GM19239 (cell line): Measurements from ENCODE around the gene OGDH.
A peak's percentile ranks its signal among the peaks of the same experiment; 100 is the strongest.

Experiments
- DNase-seq: peaks from one replicate; pipeline ENCODE4 v3.0.0; 2011; ENCODE audit warnings: low spot score; ENCODE audit not compliant: insufficient read length
- FAIRE-seq: peaks from 2 replicates; lab custom pipeline; 2011; peaks lifted over from hg19 to GRCh38; lab: Jason Lieb, UNC

OGDH gene

GRCh38 chr7:44616545-44616944 lies 10.1 kb downstream of the OGDH start:
- DNase-seq = no peak
- no peak for FAIRE-seq

- no peak for DNase-seq
- FAIRE-seq = peak; percentile 70
Observed at GRCh38 chr7:44617225-44617890, 10.9 kb downstream of the OGDH start.

GRCh38 chr7:44618045-44618444 lies 11.6 kb downstream of the OGDH start:
- FAIRE-seq (no peak), DNase-seq (no peak)

- DNase-seq = no peak
- no peak for FAIRE-seq
Observed at GRCh38 chr7:44618753-44619152, 12.3 kb downstream of the OGDH start.

GRCh38 chr7:44621034-44621749 lies 14.8 kb downstream of the OGDH start:
- no peak for DNase-seq
- FAIRE-seq = no peak

- DNase-seq = no peak
- FAIRE-seq = no peak
Observed at GRCh38 chr7:44621750-44622103, 15.3 kb downstream of the OGDH start.

GRCh38 chr7:44622342-44623151 lies 16.1 kb downstream of the OGDH start:
- FAIRE-seq (peak; percentile 81), DNase-seq (no peak)

GRCh38 chr7:44624318-44624717 lies 17.9 kb downstream of the OGDH start:
- no peak for FAIRE-seq

GRCh38 chr7:44625526-44626471 lies 19.4 kb downstream of the OGDH start:
- no peak for FAIRE-seq
- DNase-seq = no peak

More at GRCh38 chr7:44624318-44624717, 17.9 kb downstream of the OGDH start:
- no peak for DNase-seq

- FAIRE-seq = no peak
Observed at GRCh38 chr7:44626620-44627019, 20.2 kb downstream of the OGDH start.

GRCh38 chr7:44629829-44630522 lies 23.5 kb downstream of the OGDH start:
- FAIRE-seq (peak; percentile 65), DNase-seq (no peak)

More at GRCh38 chr7:44626620-44627019, 20.2 kb downstream of the OGDH start:
- DNase-seq = no peak

- FAIRE-seq (no peak), DNase-seq (no peak)
Observed at GRCh38 chr7:44630792-44631457, 24.5 kb downstream of the OGDH start.

GRCh38 chr7:44631458-44632115 lies 25.2 kb downstream of the OGDH start:
- no peak for DNase-seq
- peak; percentile 39 for FAIRE-seq

GRCh38 chr7:44632196-44632595 lies 25.8 kb downstream of the OGDH start:
- DNase-seq (no peak), FAIRE-seq (no peak)

- FAIRE-seq = peak; percentile 89
- DNase-seq = no peak
Observed at GRCh38 chr7:44633254-44634186, 27.1 kb downstream of the OGDH start.

GRCh38 chr7:44634187-44634838 lies 27.9 kb downstream of the OGDH start:
- FAIRE-seq (no peak), DNase-seq (no peak)
